Activated naive CD4-positive, alpha-beta T cell treated with anti-CD3 and anti-CD28 coated beads, Interleukin-2, amount 50 U/mL, for 16 hours (primary cell): ENCODE data around the gene SPEM2.
A peak's percentile ranks its signal among the peaks of the same experiment; 100 is the strongest.
"Not testable (repeated sequence)": the region's sequence is repeated elsewhere in the genome, so short reads cannot be mapped to it uniquely, and the experiment has no call there.

Experiments used
- DNase-seq: peaks from one replicate; pipeline ENCODE4 v3.0.0-alpha.2; 2020

Gene SPEM2

DNA sequence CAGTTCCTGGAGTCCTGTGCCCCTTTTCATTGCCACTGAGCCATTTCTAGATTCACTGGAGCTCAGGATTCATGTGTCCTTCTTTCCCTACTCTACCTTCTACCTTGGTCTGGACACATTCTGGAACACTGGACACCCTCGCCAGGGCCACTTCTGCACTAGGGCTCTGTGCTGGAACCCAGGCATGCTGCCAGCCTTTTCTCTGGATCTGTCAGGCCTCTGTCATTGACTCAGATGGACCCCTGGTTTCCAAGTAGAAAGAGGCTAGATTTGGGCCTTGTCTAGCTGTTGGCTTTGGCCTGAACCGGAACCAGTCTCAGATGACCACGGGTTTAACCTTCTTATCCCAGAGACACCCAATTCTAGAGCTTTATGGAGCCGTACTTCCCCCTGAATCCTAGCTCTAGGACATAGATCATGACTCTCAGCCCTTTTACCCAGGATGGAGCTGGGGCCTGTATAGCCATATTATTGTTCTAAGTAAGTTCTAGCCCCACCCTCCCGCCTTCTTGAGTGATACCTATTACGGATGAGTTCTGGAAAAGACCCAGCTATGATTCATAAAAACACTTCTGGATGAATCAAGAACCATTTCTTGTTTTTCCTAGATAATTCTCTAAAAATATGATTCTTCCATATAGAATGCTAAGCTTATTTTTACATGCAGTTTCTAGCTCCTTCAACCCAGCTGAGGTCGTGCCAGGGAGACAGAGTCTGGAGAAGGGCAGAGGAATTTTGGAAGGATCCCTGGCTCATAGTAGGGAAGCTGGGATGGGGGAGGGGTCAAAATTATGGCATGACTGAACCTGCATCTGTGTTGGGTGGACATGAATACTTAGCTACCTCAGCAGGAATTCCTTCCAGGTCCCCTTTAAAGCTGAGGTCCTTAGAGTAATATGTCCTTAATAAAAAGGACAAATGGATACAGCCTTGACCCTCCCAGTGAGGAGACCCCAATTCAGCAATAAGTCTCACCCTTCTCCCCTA lies 18.4 kb downstream of the SPEM2 start:
- no peak for DNase-seq

DNA sequence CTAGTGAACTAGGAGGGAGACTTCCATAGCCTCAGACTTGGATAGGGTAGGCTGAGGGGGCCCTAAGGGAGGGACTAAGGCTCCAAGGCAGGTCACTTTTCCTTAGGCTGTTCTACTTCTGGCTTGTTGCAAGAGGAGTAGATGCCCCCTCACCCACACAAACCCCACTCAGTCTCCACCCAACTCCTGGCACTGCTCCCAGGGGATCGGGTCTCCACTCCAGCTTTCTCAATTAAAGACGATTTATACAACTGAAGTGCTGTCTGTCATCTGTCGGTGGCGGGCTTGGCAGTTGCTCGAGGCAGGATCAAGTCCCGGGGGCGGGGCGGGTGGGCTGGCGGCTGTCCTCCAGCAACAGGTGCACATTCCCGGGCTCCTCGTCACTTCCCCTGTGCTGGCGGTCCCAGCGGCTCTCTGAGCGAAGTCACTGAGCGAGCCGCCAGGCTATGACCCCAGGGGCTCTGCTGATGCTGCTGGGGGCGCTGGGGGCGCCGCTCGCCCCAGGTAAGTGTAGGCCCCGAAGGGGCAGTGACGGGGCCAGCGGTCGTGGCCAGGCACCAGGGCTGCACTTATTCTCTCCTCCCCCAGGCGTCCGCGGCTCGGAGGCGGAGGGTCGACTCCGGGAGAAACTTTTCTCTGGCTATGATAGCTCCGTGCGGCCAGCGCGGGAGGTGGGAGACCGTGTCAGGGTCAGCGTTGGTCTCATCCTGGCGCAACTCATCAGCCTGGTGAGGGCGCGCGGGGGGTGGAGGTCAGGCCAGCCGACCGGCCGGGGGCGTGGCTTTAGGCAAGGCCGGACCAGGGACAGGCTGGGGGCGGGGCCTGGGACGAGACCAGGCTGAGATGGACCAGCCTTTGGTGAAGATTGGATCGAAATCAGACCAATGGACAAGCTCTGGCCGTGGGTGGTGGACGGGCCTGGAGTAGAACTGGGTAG lies 19.5 kb downstream of the SPEM2 start, which contains the start of gene CHRNB1:
CHRNB1 (plus strand) TSS at position 380 of the 937 bp plus-strand sequence; CDS start at position 447, 67 bp downstream.
- DNase-seq, result no peak

DNA sequence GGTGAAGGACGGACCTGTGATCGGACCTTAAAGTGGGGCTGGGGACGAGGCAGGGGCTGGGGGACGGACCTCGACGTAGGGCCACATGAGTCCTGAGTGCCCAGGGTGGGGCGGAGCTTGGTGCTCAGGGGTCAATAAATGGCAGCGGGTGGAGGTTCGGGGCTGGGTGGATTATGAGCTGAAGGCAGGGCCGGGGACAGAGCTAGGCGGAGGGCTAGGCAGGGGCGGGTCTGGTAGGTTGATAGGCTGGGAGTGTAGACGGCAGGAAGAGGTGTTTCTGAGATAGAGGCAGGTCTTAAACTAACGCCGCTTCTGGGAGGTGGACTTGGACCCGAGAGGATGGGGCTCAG lies 20.2 kb downstream of the SPEM2 start:
- peak; percentile 30 for DNase-seq

DNA sequence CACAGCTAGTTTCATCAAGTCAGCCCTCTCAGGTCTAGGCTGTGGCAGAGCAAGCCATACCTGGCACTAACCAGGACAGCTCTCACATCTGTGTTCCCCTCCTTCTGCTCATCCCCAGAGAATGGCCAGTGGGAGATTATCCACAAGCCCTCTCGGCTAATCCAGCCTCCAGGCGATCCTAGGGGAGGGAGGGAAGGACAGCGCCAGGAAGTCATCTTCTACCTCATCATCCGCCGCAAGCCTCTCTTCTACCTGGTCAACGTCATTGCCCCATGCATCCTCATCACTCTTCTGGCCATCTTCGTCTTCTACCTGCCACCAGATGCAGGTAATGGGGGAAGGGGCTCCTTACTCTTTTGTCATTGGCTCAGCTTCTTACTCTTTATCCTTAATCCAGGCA lies 23.0 kb downstream of the SPEM2 start:
- no peak for DNase-seq

DNA sequence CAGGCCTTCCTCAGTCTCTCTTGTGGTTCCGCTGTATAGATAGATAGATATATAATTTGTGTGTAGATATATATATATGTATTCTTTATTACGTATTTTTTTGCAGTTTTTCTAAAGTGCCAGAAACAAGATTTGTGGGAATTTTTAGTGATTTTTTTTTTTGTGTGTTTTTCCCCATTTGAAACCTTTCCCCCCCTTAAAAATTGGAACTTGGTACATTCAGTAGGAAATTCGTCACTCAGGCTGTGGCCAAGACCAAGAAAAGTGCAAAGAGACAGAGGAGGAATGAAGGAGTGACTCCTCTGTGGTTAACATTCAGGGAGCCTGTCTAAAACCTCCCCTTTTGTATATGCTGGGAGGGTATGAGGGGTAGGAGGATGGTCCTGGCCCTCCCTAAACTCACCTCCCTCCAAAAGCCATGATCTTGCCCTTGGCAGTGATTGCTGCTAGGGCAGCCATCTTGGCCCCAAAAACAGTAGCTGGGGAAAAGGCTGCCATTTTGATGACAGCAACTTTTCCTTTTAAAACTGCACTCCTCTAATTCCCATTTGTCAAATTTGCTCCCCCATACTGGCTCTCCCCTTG lies 34.6 kb downstream of the SPEM2 start:
- no peak for DNase-seq

DNA sequence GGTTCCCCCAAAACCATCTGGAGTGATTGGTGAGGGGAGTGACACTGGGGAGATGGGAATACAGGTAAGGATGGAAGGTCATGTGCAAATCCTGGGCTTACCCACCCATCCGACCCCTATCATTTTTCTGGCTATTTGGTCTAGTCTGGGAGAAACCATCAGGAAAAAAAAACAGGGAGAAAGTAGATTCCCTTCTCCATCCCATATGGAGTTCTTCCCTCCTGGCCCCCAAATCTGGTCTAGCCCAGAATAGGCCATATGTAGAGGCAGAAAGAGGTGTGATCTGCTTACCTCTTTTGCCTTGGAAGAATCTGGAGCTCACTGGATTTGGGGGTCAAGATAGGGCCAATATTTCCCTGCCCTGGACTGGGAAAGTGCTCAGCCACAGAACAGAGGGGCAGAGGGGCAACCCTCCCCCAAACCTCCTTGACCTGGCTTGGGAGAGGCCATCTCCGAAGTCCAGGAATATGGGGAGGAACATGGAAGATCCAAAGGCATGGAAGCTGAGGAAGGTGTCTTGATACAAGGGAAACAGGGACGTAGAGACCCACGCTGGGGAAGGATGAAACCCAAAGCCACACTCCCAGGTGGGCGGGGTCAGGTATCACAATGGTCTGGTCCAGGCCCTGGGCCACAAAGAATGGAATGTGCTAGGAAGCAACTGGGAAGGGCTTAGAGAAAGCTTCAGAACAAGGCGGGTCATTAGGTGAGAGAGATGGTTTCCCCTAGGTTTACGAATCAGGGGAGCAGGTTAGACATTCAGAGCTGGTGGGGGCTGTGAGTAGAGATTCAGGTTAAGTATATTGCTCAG lies 35.6 kb downstream of the SPEM2 start:
- DNase-seq, result no peak

DNA sequence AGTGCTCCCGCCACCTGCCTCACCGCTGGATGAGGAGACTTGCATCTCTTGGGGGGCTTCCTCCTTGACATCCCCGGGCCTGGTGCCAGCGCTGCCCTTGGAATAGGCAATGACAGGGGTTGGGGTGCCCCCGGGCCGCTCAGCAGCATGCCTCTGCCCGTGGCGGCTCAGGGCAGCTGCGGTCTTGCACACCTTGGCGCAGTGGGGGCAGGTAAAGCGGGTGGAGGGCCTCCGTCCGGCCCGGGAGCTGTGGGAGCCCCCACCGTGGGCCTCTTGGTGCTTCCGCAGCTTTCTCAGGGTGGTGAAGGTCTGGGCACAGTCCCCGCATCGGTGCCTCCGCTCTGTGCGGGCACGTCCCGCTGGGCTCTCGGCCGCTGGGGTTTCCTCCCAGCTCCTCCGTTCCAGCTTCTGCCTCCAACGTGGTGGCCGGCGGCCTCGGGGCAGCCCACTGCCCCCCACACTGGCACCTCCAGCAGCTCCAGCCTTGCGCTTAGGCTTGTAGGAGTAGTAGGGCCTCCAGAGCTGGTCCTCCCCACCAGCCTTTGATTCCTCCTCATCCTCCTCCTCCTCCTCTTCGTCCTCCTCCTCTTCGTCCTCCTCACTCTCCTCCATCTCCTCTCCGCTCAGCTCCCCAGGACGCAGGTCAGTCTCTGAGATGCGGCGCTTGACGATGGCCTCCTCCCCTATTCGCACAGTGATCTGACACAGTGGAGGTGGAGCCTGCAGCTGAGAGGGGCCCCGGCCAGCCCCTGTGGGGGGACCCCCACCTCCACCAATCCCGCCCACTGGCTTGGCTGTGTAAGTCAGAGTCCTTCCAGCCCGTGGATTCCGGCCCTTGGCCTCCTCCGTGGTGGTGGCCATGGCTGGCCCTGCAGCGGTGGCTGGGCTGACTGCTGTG lies 37.3 kb downstream of the SPEM2 start:
- no peak for DNase-seq

DNA sequence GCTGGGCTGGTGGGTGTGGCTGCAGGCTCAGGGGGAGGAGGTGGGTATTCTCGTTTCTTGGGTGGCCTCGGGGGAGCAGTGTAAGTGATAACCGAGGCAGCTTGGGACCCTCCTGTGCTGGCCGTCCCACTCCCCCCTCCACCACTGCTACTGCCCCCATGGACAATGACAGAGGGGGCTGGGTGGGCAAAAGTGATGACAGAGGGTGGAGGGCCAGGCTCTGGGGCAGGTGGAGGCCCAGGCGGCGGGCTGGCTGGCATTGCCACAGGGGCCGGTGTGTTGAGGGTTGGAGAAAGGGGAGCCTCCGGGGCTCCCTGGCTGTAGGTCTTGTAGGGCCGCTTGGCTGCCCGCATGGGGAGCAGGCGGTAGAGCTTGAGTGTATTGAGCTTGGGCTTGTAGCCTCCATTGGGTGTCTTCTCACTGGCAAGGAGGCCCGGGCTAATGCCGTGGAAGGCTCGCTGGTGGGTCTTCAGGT lies 38.0 kb downstream of the SPEM2 start:
- no peak for DNase-seq

DNA sequence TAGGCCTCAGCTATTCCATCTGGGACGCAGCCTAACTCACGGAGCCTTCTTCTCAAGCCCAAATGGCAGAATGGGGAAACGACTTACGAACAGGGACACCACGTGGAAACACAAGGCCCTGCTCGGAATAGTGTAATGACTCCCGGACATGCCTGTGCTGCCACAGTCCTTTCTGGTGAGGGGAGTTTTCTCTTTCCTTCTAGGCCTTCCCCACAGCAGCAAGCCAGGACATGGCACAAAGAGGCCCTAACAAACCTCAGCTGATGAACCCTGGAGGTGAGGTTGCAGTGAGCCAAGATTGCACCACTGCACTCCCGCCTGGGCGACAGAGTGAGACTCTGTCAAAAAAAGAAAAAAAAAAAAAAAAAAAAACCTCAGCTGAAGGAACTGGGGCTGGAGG lies 38.7 kb downstream of the SPEM2 start:
- no peak for DNase-seq

DNA sequence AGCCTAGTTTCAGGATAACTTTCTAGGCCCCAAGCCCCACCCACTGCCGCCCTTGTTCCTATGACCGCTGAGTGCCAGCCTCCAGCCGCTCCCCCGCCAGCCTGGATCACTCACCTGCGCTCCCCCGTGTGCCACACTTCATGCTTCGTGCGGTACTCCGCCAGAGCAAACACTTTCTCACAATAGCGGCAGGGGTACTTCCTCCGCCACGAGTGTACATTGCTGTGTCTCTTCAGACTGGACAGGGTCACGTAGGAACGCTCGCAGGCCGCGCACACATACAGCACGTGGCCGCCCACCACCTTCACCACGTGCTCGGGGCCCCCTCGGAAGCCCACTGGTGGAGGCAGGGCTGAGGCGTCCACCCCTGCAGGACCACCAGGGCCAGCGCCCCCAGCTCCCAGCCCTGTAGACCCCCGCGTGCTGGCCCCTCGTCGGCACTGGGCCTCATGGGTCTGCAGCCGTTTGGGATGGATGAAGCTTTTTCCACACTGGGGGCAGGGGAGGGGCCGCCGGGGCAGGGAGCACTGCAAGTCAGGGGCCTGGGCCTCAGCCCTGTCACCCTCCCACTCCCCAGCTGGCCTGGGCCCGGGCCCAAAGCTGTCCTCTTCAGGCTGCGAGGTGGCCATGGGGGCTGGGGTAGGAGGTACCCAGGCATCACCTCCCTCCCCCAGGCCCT lies 40.3 kb downstream of the SPEM2 start:
- DNase-seq, result no peak

DNA sequence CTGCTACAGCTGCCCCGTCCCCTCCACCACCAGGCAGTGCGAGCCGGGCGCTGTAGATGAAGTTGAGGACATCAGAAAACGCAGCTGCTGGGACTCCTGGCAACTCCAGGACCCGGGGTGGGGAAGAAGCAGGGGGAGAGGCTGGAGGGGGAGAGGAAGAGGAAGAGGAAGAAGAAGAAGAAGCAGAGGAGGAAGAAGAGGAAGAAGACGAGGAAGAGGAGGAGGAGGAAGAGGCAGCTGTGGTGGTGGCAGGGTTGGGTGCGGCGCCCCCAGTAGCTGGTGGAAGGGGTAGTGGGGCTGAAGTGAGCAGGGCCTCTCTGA lies 40.9 kb downstream of the SPEM2 start:
- no peak for DNase-seq

DNA sequence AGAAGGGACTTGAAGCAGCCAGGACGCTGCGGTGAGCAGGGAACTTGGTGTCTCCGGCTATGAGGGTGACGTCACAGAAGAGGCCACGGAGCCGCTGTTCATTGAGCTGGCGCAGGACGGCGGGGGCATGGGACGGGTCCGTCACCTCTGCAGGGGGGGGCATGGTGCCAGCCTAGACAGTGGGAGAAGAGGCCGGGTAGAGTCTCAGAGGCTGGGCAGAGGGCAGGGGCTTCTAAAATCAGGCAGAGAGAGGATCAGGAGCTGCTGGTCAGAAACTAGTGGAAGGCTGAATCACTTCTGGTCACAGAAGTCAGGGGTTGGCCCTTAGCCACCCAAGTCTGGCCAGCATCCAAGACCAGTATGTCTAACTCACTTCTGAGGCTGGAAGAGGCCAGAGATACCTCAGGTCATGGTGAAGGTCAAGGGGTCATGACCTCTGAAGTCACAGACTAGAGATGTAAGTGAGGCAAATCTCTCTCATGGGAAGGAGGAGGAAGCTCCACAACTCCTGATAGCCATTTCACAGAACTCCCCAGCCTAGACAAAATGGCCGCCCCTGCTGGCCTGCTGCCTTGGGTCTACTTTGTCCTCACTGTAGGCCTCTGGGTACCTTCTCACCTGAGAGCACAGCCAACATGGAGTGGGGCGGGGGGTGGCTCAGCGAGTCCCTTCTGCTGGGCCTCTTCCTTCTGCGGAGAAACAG lies 41.4 kb downstream of the SPEM2 start:
- DNase-seq, result no peak

DNA sequence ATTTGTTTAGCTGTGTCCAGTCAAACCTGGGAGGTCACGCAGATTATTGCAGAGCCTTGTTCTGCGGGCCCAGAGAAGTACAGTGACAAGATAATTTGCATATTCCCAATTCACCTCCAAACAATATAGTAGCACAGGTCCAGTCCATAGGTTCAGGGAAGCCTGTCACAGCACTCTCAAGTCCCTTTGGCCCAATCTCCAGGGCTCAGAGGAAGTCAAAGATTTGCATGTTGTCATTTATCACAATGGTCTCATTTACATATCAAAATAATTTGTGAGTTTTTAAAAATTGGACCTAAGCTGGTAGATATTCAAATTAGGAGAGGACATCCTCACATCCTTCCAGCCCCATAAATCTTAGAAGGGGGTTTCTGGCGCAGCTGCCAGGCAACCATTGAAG lies 42.1 kb downstream of the SPEM2 start:
- DNase-seq, result no peak

DNA sequence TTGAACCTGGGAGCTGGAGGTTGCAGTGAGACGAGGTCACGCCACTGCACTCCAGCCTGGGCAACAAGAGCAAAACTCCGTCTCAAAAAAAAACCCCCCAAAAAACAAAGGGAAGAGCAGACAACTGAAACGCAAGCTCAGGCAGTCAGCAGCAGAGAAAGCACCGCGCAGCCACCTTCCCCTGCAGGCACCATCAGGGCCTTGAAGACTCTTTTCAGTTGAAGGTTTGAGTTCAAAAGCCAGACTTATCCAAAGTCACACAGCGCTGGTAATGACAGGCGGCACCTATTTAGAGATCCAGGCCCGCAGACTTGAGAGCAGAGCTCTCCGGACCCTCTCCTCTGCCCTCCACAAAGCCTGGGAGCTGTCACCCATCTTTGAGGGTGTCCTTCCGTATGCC lies 42.9 kb downstream of the SPEM2 start:
- DNase-seq, result no peak

DNA sequence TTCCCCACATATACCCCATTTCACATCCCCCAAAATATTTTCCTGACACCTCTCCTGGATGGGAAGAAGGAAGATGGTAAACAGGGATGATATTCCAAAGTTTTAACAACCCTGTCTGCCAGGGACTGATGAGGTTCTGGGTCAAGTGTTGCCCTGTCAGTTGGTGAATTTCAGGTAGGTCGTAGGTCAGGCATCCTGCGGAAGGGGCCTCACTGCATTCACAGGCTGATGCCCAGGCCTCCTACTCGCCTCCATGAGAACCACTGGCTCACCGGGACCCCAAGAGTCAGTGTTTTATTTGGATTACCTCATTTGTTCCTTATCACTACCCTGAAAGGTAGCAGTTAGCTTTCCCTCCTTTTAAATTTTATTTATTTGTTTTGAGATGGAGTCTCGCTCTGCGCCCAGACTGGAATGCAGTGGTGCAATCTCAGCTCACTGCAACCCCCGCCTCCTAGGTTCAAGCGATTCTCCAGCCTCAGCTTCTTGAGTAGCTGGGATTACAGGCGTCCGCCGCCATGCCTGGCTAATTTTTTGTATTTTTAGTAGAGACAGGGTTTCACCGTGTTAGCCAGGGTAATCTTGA lies 43.5 kb downstream of the SPEM2 start:
- DNase-seq, result no peak

DNA sequence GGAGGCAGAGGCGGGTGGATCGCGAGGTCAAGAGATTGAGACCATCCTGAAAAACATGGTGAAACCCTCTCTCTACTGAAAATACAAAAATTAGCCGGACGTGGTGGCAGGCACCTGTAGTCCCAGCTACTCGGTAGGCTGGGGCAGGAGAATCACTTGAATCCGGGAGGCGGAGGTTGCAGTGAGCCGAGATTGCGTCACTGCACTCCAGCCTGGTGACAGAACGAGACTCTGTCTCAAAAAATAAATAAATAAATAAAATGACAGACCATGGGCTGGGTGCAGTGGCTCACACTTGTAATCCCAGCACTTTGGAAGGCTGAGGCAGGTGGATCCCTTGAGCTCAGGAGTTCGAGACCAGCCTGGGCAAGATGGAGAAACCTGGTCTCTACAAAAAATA lies 44.4 kb downstream of the SPEM2 start:
- DNase-seq, result not testable (repeated sequence)

DNA sequence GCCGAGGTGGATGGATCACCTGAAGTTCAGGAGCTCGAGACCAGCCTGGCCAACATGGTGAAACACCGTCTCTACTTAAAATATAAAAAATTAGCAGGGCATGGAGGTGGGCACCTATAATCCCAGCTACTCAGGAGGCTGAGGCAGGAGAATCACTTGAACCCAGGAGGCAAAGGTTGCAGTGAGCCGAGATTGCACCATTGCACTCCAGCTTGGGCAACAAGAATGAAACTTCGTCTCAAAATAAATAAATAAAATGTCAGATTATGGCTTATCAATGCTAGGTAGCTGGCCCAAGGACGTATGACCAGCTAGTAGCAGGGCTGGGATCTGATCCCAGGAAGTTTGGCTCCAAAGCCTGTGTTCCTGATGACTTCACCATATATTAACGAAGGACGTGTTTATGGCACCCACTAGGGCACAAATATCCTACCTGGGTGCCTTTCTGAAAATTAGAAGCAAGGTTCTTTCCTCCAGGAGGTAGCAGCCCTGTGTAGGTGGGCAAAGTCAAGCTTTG lies 45.1 kb downstream of the SPEM2 start:
- DNase-seq, result not testable (repeated sequence)

DNA sequence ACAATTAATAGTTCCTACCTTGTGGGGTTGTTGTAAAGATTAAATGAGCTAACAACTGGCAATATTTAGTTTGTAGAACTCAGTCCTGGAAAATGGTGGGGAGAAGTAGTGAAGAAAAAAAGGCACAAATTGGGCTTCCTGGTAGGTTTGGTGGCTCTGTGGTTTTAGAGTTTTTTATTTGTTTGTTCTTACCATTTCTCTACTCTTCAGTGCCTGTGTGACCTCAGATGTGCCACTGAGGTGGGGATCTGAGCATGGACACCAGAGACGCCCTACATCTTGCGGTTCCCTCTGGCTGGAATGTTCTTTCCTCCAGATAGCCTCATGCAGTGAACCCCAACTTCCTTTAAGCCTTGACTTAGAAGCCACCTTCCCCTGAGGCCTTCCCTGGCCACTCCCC lies 46.3 kb downstream of the SPEM2 start:
- no peak for DNase-seq

DNA sequence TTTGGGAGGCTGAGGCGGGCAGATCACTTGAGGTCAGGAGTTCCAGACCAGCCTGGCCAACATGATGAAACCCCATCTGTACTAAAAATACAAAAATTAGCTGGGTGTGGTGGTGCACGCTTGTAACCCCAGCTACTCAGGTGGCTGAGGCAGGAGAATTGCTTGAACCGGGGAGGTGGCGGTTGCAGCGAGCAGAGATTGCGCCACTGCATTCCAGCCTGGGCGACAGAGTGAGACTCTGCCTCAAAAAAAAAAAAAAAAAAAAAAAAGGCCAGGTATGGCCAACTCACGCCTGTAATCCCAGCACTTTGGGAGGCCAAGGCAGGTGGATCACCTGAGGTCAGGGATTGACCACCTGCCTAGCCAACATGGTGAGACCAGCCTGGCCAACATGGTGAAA lies 49.4 kb downstream of the SPEM2 start:
- DNase-seq, result not testable (repeated sequence)
